EL (cell line): ENCODE results near the gene ERF.

Experiments used
- DNase-seq: peaks from one replicate; pipeline ENCODE4 v3.0.0-alpha.2; 2016

Gene ERF

DNA sequence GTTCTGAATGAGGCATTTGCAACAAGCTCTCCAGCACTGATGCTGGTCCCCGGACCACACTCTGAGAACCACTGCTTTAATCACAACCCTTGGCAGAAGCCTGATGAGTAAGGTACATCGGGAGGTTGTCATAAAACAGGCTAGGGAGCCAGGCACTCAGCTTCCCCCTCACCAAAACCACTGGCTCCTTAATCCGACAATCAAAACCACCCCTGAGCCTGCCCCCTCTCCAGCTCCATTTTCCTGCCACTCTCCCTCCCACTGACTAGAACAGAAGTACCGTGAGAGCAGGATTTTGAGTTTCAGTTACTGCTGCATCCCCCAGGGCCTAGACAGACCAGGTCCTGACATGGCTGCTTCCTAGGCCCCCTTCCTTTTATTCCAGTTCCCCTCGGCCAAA is 19.7 kb downstream of the ERF start:
- DNase-seq: no peak

DNA sequence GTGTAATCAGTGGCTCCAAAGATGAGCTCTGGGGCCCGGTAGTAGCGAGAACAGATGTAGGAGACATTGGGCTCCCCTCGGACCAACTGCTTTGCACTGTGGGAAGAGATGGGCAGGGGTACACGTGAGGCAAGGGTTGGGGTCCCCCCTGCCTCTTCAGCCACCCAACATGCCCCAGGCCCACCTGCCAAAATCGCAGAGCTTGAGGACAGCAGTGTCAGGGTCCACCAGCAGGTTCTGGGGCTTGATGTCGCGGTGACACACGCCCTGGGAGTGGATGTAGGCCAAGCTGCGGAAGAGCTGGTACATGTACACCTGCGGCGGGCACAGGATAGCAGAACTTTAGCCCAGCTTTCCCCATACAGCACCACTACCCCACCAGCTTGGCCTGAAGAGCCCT is 20.6 kb downstream of the ERF start:
- no peak for DNase-seq

DNA sequence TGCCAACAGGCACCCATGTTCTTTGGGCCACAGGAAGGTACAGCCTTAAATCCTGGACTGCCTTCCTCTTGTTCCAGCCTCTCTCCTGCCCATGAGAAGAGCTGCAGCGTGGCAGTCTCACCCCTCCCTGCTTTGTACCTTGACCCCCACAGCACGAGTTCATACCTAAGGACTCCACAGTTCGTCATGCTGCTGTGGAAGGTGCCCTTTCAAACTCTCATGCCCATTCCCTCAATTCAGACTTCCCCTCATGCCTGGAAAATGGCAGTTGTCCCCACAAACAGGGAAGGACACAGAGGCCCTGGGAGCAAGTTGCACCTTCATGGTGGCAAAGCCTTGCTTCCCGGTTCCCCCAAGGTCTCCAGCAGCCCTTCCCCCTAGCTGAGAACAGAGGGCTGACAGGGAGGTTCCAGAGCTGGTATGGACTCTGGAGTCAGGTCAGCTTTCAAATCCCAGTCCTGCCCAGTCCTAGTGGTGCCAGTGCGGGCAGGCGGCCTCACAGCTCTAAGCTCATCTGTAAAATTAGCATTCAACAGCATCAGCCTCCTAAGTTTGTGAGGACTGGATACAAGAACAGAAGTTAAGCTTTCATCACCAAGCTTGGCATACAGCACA is 21.1 kb downstream of the ERF start:
- no peak for DNase-seq

DNA sequence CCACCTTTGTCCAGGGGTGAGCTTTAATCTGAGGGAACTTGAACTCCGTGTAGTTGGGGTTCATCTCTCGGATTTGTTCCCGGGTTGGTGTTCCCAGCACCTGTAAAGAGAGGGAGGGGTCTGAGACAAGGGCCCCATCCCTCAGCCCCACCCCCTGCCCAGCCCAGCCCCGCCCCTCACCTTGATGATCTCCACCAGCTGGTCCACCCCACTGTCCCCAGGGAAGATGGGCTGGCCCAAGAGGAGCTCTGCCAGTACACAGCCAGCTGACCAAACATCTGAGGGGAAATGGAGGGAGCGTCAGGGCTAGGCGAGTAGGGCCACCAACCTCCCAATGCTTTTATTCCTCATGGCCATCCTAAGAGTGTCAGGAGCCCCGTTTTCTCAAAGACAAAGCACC is 21.8 kb downstream of the ERF start:
- no peak for DNase-seq

DNA sequence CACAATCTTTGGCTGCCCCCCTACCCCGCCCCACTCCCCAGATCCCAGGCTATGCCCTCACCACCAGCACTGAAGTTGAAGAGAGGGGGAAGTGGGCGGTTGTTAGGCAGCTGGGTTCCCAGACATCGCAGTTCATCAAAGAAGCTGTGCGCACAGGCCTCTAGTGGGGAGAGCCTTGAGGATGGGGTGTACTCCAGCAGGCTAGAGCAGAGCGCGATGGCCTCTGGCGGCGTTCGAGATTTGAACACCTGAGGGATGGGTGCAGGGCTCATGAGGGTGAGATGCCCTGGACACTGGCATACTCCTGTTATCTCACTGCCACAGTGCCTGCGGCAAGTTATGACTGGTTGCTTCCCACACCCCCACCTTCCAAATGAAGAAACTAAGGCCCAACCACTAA is 22.5 kb downstream of the ERF start:
- no peak for DNase-seq

DNA sequence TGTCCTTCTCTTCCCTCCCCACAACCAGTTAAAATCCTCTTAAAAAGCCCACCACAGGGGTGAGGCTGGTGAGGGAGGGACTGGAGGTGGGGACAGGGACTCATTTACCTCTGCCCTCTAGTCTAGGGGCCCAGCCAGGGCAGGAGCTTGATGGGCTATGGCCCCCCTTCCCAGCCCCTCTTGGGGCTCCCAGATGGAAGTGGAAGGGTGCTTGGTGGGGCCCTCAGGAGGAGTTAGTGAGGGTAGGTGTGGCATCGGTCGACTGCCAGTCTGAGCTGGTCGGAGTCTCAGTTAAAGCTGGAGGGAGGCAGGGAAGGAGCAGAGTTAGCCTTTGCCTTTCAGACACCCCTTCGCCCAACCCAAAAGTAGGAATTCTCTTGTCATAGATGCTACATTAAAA is 24.4 kb downstream of the ERF start:
- DNase-seq: no peak

DNA sequence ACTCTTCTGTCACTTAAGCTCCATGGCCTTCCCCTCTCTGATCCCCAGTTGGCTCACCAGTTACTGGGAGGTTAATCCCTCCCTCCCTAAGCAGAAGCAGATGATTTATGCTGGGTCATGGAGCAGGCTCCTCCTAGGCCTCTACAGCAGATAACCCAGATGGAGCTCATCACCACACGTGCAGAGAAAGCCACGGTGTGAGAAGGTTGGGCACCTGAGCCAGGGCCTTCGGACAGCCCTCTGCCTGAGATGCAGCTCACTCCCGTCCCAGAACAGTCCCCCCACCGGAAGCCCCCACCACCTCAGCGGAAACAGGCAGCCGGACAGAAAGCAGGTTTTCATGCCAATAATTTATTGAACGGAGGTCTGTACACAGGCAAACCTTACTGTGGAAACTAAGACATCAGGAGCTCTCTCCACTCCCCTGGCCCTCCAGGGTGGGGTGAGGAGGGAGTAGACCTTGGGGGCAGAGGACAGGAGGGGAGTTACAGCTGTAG is 25.0 kb downstream of the ERF start:
- DNase-seq: no peak

DNA sequence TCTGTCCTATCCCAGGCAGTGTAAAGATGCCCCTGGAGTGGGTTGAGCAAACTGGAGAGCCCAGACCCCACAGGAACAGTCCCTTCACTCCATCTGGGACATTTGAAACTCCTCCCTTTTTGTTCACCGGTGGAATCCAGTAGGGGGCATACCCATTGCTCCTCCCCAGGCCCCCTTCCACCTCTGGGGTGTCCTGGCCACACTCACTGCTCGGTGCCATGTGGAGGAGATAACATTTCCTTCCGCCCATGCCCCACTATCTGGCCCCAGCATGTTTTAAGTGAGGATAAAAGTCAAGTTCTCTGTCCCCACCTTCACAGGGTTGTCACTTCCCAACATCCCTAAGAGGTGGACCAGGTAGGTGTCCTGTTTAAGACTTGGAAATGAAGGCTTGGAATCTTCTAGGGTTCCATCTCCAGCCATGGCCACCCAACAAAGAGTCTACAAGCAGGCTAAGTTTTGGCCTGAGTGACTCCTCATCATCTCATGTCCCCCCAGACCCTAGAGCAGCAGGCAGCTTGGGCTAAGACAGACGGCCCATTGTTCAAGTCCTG is 25.6 kb downstream of the ERF start:
- DNase-seq: no peak

DNA sequence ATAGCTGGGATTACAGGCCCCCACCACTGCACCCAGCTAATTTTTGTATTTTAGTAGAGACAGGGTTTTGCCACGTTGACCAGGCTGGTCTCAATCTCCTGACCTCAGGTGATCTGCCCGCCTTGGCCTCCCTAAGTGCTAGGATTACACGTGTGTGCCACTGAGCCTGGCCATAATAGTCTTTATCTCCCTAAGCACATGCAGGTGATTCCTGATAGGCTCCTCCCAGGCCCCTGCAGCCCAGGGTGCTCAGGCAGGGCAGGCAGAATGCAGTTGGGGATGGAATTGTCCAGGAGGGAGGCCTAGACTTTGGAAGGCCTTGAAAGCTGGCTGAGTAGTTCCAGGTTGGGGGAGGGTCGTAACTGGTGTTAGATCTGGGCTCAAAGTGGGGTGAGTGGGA is 26.3 kb downstream of the ERF start:
- DNase-seq: no peak

DNA sequence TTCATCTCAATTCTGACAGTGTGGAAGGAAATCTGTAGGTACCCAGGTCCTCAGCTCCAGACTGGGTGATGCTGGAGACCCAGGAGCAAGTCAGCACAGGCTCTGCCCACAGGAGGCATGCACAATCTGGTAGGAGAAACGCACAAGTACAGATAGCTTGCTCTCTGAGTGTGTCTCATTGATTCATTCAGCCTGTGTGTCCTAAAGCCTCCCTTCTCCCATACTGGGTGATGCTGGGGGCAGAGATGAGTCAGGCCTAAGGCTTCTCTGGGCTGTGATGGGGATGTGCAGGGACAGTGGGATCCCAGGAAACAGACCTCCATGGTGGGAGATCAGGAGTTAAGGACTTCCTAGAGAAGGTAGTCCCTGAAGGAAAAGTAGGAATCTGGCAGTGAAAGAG is 28.0 kb downstream of the ERF start:
- DNase-seq: peak; percentile 62

DNA sequence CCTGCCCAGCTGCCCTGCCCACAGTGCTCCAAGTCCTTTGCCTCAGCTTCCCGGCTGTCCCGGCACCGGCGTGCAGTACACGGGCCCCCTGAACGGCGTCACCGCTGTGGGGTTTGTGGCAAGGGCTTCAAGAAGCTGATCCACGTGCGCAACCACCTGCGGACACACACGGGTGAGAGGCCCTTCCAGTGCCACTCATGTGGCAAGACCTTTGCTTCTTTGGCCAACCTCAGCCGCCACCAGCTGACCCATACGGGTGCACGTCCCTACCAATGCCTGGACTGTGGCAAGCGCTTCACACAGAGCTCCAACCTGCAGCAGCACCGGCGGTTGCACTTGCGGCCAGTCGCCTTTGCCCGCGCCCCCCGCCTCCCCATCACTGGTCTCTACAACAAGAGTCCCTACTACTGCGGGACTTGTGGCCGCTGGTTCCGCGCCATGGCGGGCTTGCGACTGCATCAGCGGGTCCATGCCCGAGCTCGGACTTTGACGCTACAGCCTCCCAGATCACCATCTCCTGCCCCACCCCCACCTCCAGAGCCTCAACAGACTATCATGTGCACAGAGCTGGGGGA is 29.1 kb downstream of the ERF start:
- no peak for DNase-seq

DNA sequence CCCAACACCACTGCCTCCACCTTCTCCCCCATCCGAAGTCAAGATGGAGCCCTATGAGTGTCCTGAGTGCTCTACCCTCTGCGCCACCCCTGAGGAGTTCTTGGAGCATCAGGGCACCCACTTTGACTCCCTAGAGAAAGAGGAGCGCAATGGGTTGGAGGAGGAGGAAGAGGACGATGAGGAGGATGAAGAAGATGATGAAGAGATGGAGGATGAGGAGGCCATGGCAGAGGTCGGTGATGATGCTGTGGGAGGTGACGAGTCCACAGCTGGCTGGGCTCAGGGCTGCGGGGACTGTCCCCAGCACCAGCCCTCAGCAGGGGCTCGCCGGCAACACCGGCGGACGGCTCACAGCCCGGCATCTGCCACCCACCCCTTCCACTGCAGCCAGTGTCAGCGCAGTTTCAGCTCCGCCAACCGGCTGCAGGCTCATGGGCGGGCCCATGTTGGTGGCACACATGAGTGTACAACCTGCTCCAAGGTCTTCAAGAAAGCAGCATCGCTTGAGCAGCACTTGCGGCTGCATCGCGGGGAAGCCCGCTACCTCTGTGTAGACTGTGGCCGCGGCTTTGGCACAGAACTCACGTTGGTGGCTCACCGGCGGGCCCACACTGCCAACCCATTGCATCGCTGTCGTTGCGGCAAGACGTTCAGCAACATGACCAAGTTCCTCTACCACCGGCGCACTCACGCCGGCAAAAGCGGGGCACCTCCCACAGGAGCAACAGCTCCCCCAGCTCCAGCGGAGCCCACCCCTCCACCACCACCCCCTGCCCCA is 29.8 kb downstream of the ERF start:
- DNase-seq: no peak

DNA sequence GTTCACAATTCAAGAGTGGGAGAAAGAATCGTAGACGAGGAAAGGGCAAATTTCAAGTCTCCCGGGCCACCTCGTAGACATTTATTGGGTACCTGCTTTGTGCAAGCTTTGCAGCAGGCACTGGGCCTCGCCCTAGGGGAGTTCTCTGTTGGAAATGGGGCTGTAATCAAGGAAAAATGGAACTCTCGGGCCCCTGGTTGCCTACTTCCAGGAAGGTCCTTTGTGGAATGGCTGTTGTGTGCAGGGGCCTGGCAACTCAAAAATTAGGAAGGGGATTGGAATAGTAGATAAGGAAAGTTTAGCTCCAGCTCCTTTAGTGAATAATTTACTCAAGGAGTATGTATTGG is 34.2 kb downstream of the ERF start:
- no peak for DNase-seq

DNA sequence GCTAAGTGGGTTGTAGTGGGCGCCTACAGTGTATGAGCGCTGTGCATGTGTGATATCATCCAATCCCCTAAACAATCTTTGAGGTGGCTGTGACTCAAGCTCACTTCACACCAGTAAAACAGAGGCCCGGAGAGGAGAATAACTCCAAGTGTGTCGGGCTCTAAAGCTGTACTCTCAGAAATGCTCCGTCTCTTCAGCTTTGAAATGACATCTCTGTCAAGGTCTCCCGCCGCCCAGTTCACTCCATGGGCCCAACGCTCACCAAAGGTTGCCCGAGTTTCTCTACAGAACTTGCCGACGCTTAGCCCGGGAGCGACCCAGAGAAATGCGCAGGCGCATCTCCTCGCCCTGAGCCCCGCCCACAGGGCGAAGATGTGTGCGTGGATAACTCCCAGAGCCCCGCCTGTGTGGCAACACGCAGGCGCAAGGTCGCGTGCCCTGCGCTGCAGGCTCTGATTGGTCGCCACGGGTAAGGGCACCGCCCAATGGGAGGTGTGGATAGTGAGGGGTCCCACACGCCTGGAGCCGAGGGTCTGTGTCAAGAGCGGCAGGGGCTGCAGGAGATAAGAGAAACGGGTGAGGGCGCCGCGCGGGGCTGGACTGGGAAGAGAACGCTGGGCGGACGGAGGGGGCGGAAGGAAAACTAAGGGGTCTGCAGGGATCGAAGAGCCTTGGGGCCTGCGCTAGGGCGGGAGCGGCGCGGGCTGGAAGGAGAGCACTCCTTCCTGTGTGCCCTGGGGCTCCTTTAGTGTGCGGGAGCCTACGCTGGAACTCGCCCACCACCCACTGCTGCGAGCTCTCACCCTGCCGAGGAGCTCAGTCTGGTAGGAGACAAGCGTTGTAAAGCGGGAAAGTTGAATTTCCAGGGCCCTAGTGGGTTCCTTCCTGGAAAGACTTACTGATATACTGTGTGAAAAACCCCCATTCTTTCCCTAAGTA is 34.8 kb downstream of the ERF start, which contains the start of gene ZNF526:
TSS of gene ZNF526 (plus strand) at position 501 of the 939 bp plus-strand sequence. CDS start 4,092 bp downstream, outside the sequence.
- peak; percentile 98 for DNase-seq

DNA sequence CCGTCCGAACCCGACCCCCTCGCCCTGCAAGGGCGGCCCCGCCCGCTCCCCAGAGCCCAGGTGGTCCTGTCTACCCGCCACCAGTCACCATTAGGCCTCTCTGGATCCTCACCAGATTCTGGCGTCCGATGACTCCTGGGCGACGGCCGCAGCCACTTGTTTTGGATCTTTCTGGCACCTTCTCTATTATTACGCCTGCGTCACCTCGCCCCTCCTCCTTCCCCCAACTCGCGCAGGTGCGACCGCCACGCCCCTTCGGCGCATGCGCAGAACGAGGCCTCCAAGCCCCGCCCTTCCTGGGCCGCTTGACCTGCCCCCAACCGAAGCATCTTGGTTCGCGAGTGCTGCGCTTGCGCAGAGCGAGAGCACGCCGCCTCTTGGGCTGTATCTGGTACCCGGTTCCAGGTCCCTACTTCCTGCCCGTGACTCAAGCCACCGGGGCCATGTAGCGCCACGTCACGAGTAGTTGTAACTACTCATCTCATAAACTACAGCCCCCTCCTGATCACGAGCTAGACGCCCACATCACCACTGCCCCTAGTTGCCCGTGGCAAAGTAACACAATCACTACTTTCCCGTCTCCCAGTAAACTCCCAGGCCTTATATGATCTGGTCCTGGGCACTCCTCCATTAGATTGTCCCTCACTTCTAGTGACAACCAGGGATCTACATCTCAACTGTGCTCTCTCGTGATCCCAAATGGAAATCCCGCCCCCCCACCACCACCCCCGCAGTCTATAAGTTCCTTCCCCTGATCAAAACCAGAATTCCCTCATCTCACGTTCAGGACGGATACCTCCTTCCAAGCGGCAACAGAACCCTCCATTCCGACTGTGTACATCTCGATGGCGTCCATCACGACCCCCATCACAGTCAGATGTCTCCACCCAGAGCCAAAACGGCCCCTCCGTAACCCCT is 37.1 kb downstream of the ERF start, which contains the start of gene DEDD2:
TSS of gene DEDD2 (minus strand) at position 158 of the 918 bp plus-strand sequence. CDS start 670 bp downstream, outside the sequence.
- peak; percentile 99 for DNase-seq

DNA sequence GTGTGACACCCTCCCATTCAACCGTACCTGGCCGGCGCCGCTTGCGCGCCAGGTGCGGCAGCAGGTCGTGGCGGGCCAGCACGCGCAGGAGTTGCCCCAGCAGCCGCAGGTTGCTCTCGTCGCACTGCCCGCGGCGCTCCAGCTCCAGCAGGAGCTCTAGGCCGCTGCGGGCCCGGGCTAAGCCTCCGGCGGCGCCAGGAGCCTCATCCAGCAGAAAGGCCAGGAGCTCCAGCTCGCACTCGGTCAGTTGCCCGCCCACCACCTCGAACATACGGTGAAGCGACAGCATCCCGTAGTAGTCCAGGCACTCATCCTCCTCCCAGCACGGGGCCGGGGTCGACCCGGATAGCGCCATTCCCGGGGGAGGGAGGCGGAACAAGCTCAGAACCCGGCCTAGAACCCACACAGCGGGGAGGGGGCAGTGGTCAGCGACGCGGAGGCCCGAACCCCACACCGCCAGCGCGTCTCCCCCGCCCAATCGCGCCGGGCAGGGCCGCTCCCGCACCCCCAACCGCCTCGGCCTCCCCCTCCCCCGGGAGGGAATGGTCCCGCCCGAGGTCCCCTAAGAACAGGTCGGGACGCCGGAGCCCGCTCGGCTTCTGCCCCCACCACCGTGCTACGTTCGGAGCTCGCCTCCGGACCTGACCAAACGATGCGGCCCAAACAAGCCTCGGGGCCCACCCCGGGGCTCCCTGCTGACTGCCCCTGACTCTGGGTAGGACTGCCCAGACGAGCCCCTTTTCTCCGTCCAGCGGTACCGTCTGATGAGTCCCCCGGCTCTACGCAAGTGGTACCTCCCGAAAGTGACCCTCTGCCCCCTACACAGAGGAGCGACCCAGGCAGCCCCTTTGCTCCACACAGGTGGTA is 38.0 kb downstream of the ERF start:
- peak; percentile 44 for DNase-seq

DNA sequence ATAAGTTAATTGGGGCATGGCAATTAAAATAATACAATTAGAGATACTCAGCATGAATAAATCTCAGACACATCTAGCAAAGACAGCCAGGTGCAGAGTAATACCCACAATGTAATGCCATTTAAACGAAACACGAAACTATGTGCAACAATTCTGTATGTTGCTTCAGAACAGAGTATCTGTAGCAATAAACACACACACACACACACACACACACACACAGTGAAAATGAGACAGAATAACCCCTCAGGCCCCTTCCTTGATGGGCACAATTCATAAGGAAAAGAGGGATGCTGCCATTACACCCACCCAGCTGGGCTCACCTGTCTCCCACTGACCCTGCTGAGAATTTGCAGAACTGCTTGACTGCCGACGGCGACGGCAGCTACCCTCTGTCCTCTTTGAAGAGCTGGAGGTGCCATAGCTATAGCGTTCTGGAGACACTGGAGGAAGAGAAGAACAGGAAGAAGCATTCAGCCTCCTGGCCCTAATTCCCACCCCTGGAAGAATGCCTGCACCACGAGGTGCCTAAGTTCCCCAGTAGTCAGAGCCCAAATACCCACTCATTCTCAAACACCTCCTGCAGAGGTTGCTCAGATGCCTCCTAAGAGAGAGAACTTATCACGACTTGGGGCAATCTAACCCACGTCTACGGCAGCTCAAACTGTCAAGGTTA is 40.0 kb downstream of the ERF start:
- no peak for DNase-seq

DNA sequence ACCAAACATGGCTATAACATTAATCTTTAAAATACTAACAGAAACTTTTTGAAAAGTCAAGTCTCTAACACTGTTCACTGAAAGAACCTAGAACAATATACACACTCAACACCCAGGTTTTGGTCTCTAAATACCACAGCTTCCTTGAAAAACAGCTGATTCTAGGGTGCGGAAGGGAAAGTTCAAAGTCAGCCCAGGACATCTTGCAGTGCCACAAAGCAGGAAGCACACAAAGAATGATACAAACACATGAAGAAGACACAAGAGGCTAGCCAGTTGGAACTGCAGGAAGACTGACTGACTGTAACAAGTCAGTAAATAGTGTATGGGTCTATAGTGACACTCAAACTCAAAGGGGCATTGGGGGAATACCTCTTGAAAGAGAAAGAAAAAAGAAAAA is 42.0 kb downstream of the ERF start:
- no peak for DNase-seq

DNA sequence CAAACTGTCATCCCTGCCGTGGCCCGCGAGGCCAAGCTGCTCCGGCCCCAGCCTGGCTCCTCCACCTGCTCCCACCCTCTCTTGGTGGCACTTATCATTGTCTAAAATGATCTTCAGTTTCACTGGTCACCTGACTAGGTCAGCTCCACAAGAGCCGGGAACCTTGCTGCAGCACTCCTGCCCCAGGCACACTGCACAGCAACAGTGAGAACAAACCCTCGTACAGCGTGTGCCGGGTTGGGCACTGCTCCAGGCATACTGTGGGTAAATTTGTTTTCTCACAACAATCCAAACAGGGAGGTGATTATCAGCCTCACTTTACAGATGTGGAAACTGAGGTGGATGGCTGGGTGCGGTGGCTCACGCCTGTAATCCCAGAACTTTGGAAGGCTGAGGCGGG is 46.3 kb downstream of the ERF start:
- no peak for DNase-seq

DNA sequence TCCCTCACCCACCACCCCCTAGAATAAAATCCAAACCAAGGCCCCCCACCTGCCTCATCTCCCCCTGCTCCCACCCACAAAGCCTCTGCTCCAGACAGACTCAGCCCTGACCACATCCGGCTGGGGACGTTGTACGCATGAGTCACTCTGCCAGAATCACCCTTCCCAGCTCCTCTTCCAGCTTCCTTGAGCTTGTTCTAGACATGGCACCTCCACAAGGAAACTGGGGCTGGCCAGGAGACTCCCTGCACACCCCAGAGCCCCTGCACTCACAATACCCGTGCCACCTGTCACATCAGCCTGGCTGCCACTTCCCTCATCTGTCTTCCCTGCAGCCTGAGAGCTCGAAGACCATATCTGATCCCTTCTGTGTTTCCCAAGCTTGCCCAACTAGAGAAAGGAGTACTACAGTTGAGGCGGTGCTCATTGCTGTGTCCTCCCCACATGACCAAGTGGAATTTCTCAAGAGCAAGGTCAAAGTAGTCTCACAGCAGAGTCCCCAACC is 47.1 kb downstream of the ERF start:
- peak; percentile 89 for DNase-seq
